GF-D8 (cell line): ENCODE data around the gene UBQLN1.
"Not testable (repeated sequence)": the region's sequence is repeated elsewhere in the genome, so short reads cannot be mapped to it uniquely, and the experiment has no call there.

ENCODE experiments used
- DNase-seq: peaks from one replicate; lab custom pipeline; 2025; lab: John Stamatoyannopoulos, UW

UBQLN1 gene

GRCh38 chr9:83707768-83708514 lies at the start of gene UBQLN1:
TSS of gene UBQLN1 (minus strand) at chr9:83707958. CDS start at chr9:83707679, 279 bp downstream.
- peak; percentile 77 for DNase-seq

GRCh38 chr9:83754383-83754977 lies 46.7 kb upstream of the UBQLN1 start:
- DNase-seq = no peak

- DNase-seq = no peak
Measured at GRCh38 chr9:83749706-83750105, 41.9 kb upstream of the UBQLN1 start.

- no peak for DNase-seq
Measured at GRCh38 chr9:83744206-83744605, 36.4 kb upstream of the UBQLN1 start.

GRCh38 chr9:83733739-83734138 lies 26.0 kb upstream of the UBQLN1 start:
- DNase-seq = no peak

- DNase-seq = not testable (repeated sequence)
Measured at GRCh38 chr9:83728591-83729368, 21.0 kb upstream of the UBQLN1 start.

- no peak for DNase-seq
Measured at GRCh38 chr9:83724436-83724835, 16.7 kb upstream of the UBQLN1 start.

- no peak for DNase-seq
Measured at GRCh38 chr9:83722726-83723495, 15.2 kb upstream of the UBQLN1 start.

- no peak for DNase-seq
Measured at GRCh38 chr9:83721509-83721908, 13.8 kb upstream of the UBQLN1 start.

- no peak for DNase-seq
Measured at GRCh38 chr9:83715794-83716193, 8.0 kb upstream of the UBQLN1 start.

GRCh38 chr9:83715221-83715620 lies 7.5 kb upstream of the UBQLN1 start:
- no peak for DNase-seq

GRCh38 chr9:83714329-83714728 lies 6.6 kb upstream of the UBQLN1 start:
- peak; percentile 5 for DNase-seq

- DNase-seq = peak; percentile 37
Measured at GRCh38 chr9:83708515-83709158, 879 bp upstream of the UBQLN1 start.

GRCh38 chr9:83707518-83707767 lies 315 bp downstream of the UBQLN1 start:
- no peak for DNase-seq

GRCh38 chr9:83706676-83707517 lies 861 bp downstream of the UBQLN1 start:
- DNase-seq = peak; percentile 13

- DNase-seq = not testable (repeated sequence)
Measured at GRCh38 chr9:83705219-83705651, 2.5 kb downstream of the UBQLN1 start.

GRCh38 chr9:83701769-83702168 lies 6.0 kb downstream of the UBQLN1 start:
- no peak for DNase-seq

- no peak for DNase-seq
Measured at GRCh38 chr9:83701286-83701685, 6.5 kb downstream of the UBQLN1 start.

- DNase-seq = no peak
Measured at GRCh38 chr9:83699615-83700014, 8.1 kb downstream of the UBQLN1 start.

GRCh38 chr9:83698976-83699585 lies 8.7 kb downstream of the UBQLN1 start:
- DNase-seq = no peak
